ENCODE results near the gene GNPAT.

Gene GNPAT

DNA sequence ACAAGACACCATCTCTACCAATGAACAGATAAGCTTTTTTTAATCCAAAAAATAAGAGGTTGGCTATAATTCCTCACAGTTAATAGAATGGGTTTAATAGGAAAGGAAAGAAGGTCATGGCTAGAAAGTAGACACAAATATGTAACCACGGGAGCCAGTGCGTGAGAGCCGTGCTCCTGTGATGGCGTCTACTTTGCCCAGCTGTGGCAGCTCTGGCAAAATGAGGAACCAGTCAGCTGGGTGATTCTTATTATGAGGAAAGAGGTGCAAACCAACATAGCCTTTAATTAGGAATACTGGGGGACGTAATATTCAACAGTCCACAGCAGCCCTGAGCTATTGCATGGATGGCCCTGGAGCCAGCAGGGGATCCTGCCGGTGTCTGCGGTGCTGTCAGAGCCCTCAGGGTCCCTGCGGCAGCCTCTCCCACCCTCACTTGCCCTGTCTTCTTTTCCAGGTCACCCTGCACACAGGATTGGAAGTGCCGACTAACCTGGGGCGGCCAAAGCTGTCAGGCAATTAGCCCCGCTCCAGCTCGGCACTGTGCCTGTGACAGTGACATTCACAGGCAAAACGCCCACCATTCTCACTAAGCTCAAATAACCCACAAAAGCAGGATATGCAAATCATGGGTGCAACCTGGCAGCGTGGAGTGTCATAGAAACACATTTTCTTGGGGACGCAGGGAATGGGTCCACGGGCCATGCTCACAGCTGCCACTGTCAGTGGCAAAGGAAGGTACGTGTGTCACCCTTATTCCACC is 25.9 kb upstream of the GNPAT start:
- no peak for DNase-seq

GRCh38 chr1:231215681-231216385 is 25.2 kb upstream of the GNPAT start:
- no peak for DNase-seq

DNA sequence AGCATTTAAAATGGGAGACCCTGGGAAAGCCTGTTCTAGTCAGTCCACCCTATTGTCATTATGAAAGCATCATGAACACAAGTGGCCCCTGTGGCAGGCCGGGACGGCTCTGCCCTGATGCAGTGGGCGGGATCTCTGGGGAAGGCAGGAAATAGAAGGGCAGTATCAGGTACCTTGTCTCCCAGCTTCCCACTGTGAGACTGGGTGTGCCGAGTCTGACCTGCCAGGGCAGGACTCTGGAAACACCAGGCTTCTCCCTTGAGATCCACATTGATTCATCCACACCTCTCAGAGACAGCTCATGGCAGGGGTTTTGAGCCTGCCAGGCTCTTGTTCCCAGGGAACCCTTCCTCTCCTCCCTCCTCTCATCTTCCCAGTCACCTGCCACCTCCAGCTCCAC is 24.5 kb upstream of the GNPAT start:
- no peak for DNase-seq

DNA sequence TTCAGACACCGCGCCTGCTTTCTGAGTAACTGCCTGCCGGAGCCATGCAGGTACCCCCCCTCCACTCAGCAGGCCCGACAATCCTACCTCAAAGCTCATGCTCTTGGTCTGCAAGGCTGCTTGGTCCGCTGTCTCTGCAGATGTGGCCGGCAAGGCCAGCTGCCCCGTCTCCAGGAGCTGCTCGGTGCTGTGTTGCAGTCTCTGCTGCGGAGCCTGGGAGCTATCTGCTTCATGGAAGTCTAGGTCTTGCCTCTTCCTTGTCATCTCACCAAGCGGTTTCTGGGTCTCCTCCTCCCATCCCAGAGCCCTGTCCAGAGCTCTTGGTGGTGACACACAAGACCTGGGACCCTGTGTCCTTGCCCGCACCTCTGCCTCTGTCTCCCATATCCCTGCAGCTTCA is 24.0 kb upstream of the GNPAT start:
- DNase-seq, result no peak

DNA sequence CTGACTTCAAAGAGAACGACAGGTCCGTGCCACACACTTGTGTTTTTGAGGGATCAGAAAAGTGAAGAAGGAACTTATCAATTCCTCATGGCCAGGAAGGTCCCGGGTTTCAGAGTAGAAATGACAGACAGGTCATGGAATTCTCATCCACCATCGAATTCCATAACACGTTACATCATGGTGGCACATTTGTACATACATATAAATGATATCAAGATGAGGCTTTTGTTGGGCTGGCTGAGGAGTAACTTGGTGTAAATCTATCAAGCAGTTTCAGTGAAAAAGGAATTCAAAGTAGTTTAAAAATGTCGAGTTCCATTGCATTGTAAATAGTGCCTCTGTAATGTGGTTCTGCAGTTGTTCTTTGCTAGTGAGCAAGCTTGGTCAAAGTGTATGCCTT is 22.9 kb upstream of the GNPAT start:
- no peak for DNase-seq

- no peak for DNase-seq
Observed at GRCh38 chr1:231219422-231220401, 21.3 kb upstream of the GNPAT start.

GRCh38 chr1:231220801-231221200 is 20.2 kb upstream of the GNPAT start:
- no peak for DNase-seq

DNA sequence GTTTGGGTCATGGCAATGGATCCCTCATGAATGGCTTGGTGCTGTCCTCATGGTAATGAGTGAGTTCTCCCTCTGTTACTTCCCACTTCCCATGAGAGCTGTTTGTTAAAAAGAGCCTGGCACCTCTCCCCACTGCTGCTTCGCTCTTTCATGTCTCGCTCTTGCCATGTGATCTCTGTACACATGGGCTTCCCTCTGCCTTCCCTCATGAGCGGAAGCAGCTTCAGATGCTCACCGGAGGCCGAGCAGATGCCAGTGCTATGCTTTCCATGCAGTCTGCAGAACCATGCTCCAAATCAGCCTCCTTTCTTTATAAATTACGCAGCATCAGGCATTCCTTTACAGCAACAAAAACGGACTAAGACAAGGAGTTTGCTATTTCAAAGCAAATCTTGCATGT is 14.9 kb upstream of the GNPAT start:
- no peak for DNase-seq

DNA sequence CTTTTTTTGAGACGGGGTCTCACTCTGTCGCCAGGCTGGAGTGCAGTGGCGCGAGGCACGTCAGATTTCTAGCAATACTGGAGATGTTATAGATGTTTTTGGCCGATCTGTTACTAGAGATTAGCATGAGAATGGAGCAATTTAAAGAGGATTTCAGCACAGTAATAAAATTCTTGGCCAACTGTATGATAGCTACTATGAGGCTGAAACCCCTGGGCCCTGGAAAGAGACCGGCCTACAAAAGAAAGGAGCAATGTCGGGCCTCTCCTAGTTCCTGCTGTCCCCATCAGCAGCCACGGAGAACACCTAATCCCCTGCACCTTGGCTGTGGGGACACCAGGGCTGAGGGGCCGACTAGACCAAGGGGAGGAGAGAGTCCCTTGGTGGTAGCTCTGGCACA is 9.5 kb upstream of the GNPAT start:
- DNase-seq, result no peak

DNA sequence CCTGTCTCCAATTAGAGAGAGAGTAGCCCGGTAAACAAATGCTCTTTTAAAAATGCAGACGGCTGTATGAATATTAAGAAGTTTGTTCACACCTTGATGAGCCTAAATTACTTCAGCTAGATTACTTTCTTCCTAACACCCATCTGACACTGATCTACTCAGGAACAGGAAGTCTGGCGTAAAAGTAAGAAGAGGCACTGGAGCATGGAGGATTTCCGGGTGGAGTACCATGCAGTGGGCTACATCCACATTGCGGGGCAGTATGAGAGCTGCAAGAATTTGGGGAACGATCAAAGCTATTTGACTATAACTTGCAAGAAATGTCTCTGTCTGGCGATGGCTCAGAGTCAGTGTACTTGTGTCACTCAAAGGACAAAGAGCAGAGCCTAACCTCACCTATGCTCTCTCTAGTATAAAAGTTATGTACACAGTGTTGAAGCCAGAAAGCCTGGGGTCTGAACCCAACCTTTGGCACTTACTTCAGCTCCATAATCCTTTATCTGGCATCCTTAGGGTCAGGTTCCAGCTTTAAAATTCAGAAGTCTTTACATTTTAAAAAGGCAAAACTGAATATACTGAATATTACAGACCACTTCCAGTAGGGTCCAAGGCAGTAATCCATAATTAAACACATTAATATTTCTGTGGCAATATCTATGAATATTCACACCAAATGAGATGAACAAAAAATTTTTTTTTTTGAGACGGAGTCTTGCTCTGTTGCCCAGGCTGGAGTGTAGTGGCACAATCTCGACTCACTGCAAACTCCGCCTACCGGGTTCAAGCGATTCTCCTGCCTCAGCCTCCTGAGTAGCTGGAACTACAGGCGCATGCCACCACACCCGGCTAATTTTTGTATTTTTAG is 7.9 kb upstream of the GNPAT start:
- no peak for DNase-seq

GRCh38 chr1:231233735-231234417 is 7.1 kb upstream of the GNPAT start:
- no peak for DNase-seq

- no peak for DNase-seq
Observed at GRCh38 chr1:231234506-231234905, 6.5 kb upstream of the GNPAT start.

GRCh38 chr1:231235526-231236207 is 5.3 kb upstream of the GNPAT start:
- DNase-seq, result no peak

GRCh38 chr1:231236208-231236591 is 4.8 kb upstream of the GNPAT start:
- DNase-seq, result no peak

GRCh38 chr1:231236938-231237337 is 4.1 kb upstream of the GNPAT start:
- DNase-seq, result no peak

GRCh38 chr1:231238298-231238697 is 2.7 kb upstream of the GNPAT start:
- DNase-seq, result no peak

GRCh38 chr1:231240531-231240882 is 505 bp upstream of the GNPAT start:
- no peak for DNase-seq

DNA sequence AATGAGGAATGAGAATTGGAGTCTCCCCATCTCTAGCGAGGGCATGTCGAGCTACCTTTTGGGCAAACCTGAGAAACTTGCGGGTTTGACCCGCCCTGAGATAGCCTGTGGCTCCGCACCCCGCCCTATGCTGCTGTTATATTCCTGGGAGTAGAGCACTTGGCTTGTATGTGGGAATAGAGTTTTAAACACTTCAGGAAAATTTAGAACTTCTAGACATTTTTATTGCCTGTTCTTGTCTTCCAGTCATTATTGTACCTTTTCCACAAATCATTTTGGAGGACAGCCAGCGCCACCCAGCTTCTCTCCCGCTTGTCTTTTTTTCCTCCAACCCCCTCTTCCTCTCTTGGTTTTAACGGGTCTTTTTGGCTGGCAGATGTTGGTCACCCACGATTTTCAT is 738 bp downstream of the GNPAT start:
- no peak for DNase-seq

DNA sequence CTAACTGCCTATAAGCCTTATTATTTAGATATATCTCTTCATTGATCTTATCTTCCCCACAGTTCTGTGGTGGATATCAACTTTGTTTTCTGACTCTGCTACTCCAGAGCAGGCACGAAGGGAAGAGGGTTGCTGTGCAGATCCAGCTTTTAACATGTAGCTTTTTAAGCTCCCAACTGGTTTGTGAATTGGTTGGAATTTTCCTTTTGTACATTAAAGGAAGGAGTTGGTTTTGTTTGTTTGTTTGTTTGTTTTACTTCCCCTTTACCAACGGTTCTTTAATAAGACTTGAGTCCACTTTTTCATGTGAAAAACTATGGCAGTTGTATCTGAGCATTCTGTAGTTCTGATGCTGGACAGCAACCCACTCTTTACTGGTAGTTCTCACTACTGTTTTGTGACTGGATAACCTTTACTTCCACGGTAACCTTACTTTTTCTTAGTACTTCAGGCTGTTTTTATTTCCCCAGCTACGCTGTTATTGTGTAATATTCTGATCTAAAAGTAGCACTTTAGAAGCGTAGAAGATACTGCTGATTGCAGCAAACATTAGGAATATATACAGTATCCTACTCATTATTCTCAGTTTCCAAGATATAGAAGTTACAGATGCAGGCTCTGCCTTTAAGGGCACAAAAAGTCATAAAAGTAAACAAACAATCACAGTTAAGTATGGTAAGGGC is 1.6 kb downstream of the GNPAT start:
- DNase-seq, result peak in 1 of 6 experiments; percentile 6

DNA sequence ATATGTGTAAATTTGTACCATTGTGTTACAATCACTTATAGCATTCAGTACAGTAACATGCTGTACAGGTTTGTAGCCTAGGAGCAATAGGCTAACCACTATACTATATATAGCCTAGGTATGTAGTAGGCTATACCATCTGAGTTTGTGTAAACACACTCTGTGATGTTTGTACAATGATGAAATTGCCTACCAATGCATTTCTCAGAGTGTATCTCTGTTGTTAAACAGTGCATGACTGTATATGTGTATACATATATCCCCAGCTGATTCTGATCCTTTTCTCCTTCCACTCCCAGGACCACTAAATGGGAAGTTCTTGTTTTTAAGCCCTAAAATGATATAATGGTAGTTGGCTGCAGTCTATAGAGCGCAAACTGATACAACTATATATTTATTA is 7.8 kb downstream of the GNPAT start:
- DNase-seq, result no peak

DNA sequence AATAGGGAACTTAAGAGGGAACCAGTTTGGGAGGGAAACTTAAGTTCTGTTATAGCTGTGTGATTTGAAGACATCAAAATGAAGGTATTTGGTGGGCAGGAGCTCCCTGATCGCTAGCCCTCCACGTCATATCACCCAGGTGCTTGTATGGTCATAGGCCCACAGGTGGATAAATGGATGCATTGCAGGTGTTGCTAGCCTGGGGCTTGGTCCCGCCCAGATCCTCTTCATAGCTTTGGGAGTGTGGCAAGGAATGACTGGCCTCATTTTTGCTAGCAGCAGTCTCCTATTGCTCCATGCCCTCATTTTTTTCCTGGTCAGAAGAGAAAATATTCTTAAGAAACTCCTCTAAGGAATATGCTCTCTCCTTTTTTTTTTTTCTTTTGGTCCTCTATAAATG is 11.3 kb downstream of the GNPAT start:
- DNase-seq, result no peak

Data from stimulated activated naive CD4-positive, alpha-beta T cell (primary cell).